Erythroblast (primary cell): Measurements from ENCODE around the gene P2RX2.

Source experiments
- GATA1 ChIP-seq: IDR thresholded peaks from 2 replicates; pipeline ENCODE4 v1.6.1; 2011; ENCODE audit warnings: low read depth, mild to moderate bottlenecking, control low read depth, low read length, moderate library complexity
- POLR2A ChIP-seq: IDR thresholded peaks from 2 replicates; pipeline ENCODE4 v1.6.1; 2011; ENCODE audit warnings: mild to moderate bottlenecking, low read length

GRCh38 chr12:132638541-132639408 is 20.2 kb downstream of the P2RX2 start:
- TF ChIP-seq POLR2A (no peak), GATA1 (no peak)
